SH-SY5Y (cell line): ENCODE data around the gene FAM81A.

Source experiments
- GATA2 ChIP-seq: IDR thresholded peaks from 2 replicates; pipeline ENCODE4 v1.6.1; 2011; ENCODE audit warnings: mild to moderate bottlenecking, low read depth, low read length
- GATA3 ChIP-seq: IDR thresholded peaks from 2 replicates; pipeline ENCODE4 v1.6.1; 2011; ENCODE audit warnings: low read depth, mild to moderate bottlenecking, low read length, moderate library complexity

DNA sequence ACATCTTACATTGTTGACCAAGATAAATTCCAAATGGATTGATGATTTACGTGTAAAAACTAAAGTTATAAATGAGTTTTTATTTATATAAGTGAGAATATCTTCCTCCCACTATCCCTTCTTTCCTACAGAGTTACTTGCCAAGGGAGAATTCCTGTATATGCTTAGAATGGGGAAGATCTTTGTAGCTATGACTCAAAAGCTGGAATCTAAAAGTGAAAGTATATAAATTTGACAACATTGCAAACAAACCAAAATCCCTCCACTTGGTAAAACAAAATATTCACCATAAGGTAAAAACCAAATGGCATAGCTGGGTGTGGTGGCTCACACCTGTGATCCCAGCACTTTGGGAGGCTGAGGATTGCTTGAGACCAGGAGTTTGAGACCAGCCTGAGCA lies 120.9 kb downstream of the FAM81A start:
- TF ChIP-seq GATA2 (no peak), GATA3 (no peak)
